Spleen (tissue), 11 donors: Measurements from ENCODE around the gene RERE. TPM values are rescaled to one million over a fixed set of nuclear protein-coding genes. Genes with fewer than 3 reads are reported as not detected.

Source experiments
- DNase-seq: peaks from one replicate; pipeline ENCODE4 v3.0.0-alpha.2; 2020
- H3K27ac ChIP-seq, 8 donors: fragments of 200-600 bp; sonication (generic) in 7 of 8; 1 replicate in 4 of 8; 2 replicates in 4 of 8; pipeline versions ENCODE4 v1.5.0 to v1.8.0; 2016 to 2021; ENCODE audit warnings: inconsistent platforms in 4 of 8, mild to moderate bottlenecking in 4 of 8, moderate library complexity in 1 of 8
- H3K27me3 ChIP-seq, 7 donors: fragments of 200-600 bp; sonication (generic) in 6 of 7; replicated peaks in 1 of 7; 1 replicate in 4 of 7; 2 replicates in 3 of 7; pipeline versions ENCODE4 v1.5.0 to v1.8.0; 2016 to 2021; ENCODE audit warnings: inconsistent platforms in 3 of 7, mild to moderate bottlenecking in 1 of 7
- H3K36me3 ChIP-seq, 6 donors: fragments of 200-600 bp; sonication (generic) in 5 of 6; 1 replicate in 4 of 6; 2 replicates in 2 of 6; pipeline versions ENCODE4 v1.5.0 to v1.8.0; 2016 to 2021; ENCODE audit warnings: inconsistent platforms in 2 of 6
- H3K4me1 ChIP-seq, 6 donors: fragments of 200-600 bp; sonication (generic) in 5 of 6; 1 replicate in 3 of 6; 2 replicates in 3 of 6; pipeline versions ENCODE4 v1.5.0 to v1.8.0; 2016 to 2021; ENCODE audit warnings: inconsistent platforms in 3 of 6
- H3K4me3 ChIP-seq, 8 donors: fragments of 200-600 bp; sonication (generic) in 7 of 8; 1 replicate in 4 of 8; 2 replicates in 4 of 8; pipeline versions ENCODE4 v1.5.0 to v1.8.0; 2016 to 2021; ENCODE audit warnings: inconsistent platforms in 4 of 8, mild to moderate bottlenecking in 4 of 8, moderate library complexity in 2 of 8
- H3K9me3 ChIP-seq, 8 donors: fragments of 200-600 bp; sonication (generic) in 7 of 8; 1 replicate in 4 of 8; 2 replicates in 4 of 8; pipeline versions ENCODE4 v1.5.0 to v1.8.0; 2016 to 2021; ENCODE audit warnings: inconsistent platforms in 4 of 8
- POLR2A ChIP-seq, 3 donors: fragments of 450-650 bp; IDR thresholded peaks; one replicate each; pipeline ENCODE4 v1.5.1; 2017; ENCODE audit warnings: antibody characterized with exemption in 3 of 3, mild to moderate bottlenecking in 1 of 3
- POLR2AphosphoS5 ChIP-seq, 3 donors: sonication (generic); formaldehyde crosslinking; IDR thresholded peaks; one replicate each; pipeline ENCODE4 v1.5.1; 2017; ENCODE audit warnings: antibody characterized with exemption in 3 of 3
- WGBS, 5 donors: extraction: QIAGEN DNeasy Blood & Tissue Kit in 3 of 5; methylation state at CpG; one replicate each; pipeline versions ENCODE4 v1.1.5 to v1.1.7; 2013 to 2018; 5-methylcytosine and 5-hydroxymethylcytosine counted together
- intact Hi-C: fragments of 100-400 bp; cut with DNase I; formaldehyde crosslinking; loops from one replicate; pipeline ENCODE4 v1.15.0; 2023; ENCODE audit warnings: low total_unique reads
- polyA plus RNA-seq, 3 donors: library from polyadenylated mRNA; stranded (reverse); fragments of 200-250 nt; gene quantifications; one replicate each; pipeline ENCODE4 v1.2.1, GENCODE V29; 2013
- total RNA-seq, 7 donors: library from RNA; depleted of rRNA in 3 of 7; stranded (reverse); fragments of >200 nt in 3 of 7; fragmentation: NEBNext Ultra II Directional in 4 of 7; extraction: Animal tissue kit (Norgen Biotek cat#: 25700) in 4 of 7; gene quantifications; one replicate each; pipeline versions ENCODE4 v1.1.0 to v1.2.1, GENCODE V29; 2016 to 2021
- TF ChIP-seq, protein P1 (sequence below), 11 experiments: fragments of 200-600 bp in 7 of 11; fragments of 450-650 bp in 4 of 11; sonication (generic) in 4 of 11; IDR thresholded peaks in 8 of 11; conservative IDR thresholded peaks in 3 of 11; 1 replicate in 7 of 11; 2 replicates in 4 of 11; pipeline versions ENCODE4 v1.4.0 to v1.8.0; 2016 to 2021; ENCODE audit warnings: antibody characterized with exemption in 11 of 11, inconsistent platforms in 4 of 11, mild to moderate bottlenecking in 1 of 11
- donor health status: healthy with polysubstance abuse.
- donor health status: DM: no; HTN: no; CAD: no; lungs with moderate emphysema.
- donor health status: DM: no; HTN: no; CAD: no.
- donor health status: Bipolar disorder and iron deficiency.
- donor health status: healthy.
- donor health status: DM: no; HTN: no; CAD: no.
- donor health status: DM: yes; HTN: yes; CAD: no.

RERE gene
- total and polyA plus RNA-seq, 10 donors: 10.3 to 149 (median 117) TPM

DNA sequence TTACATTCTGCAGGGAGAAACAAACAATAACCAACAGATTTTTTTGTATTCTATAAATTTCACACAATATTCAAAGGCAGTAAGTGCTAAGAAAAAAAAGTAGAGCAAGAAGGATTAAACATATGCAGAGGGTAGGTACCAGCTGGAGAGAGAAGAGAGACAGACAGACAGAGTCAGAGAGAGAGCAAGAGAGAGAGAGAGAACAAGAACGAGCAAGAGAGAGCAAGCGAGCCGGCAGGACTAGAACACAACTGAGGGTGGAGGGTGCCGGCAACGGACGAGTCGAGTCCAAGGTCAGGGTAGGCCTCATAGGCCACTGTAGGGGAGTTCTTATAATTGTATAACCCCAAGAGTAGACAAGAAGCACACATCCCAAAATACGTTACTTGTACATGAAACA, 97.1 kb downstream of the RERE start:
- H3K4me1 ChIP-seq: peaks cover 0 to 52% (median 25%) of the 10 kb centered on the region in 6 donors
- WGBS, 5 donors: 92 to 97% (median 93%) methylated on average over 8 of the region's 8 CpGs
- no peak overlapping the region for H3K4me3 ChIP-seq
- DNase-seq: no peak
- intact Hi-C loops: no loop called here
- no peaks in the 10 kb centered on the region for H3K36me3 ChIP-seq
- no peaks in the 10 kb centered on the region for H3K27me3 ChIP-seq
- TF ChIP-seq, protein P1, sequence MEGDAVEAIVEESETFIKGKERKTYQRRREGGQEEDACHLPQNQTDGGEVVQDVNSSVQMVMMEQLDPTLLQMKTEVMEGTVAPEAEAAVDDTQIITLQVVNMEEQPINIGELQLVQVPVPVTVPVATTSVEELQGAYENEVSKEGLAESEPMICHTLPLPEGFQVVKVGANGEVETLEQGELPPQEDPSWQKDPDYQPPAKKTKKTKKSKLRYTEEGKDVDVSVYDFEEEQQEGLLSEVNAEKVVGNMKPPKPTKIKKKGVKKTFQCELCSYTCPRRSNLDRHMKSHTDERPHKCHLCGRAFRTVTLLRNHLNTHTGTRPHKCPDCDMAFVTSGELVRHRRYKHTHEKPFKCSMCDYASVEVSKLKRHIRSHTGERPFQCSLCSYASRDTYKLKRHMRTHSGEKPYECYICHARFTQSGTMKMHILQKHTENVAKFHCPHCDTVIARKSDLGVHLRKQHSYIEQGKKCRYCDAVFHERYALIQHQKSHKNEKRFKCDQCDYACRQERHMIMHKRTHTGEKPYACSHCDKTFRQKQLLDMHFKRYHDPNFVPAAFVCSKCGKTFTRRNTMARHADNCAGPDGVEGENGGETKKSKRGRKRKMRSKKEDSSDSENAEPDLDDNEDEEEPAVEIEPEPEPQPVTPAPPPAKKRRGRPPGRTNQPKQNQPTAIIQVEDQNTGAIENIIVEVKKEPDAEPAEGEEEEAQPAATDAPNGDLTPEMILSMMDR (IDR thresholded peaks at IDR 0.05 in 8 of 11, conservative IDR thresholded peaks at IDR 0.05 in 3 of 11): no peak
- no peak for TF ChIP-seq POLR2AphosphoS5 (IDR thresholded peaks at IDR 0.05)
- no peak for TF ChIP-seq POLR2A (IDR thresholded peaks at IDR 0.05)
- H3K27ac ChIP-seq: no peak overlapping the region
- no peaks in the 10 kb centered on the region for H3K9me3 ChIP-seq

DNA sequence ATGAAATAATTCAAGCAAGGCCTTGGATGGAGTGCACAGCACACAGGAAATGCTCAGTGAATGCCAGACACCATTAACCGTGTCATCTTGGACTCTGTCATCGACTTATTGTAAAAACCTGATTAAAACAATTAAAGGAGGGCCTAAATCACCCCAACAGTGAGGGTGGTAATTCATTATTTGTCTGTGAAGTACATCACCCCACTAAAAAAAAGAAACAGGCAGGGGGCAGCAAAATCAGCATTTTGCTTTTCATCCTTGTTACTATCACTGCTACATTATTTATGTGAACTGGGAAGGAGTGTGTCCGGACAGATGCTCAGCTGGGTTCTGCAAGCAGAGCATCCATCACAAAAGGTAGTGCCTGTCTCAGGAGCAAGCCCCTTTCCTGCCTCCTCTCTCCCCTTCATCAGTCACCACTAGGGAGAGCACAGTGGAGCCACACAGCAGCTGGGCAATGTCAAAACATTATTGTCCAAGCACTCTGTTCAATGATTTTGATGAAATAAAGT, 98.5 kb downstream of the RERE start:
- TF ChIP-seq POLR2AphosphoS5 (IDR thresholded peaks at IDR 0.05): no peak
- TF ChIP-seq, protein P1 (IDR thresholded peaks at IDR 0.05 in 8 of 11, conservative IDR thresholded peaks at IDR 0.05 in 3 of 11): peak in 4 of 11 experiments; percentile 9 to 21 (median 14)
- TF ChIP-seq POLR2A (IDR thresholded peaks at IDR 0.05): no peak
- Histone ChIP-seq H3K27ac (peak overlapping the region in 2 of 8 donors; percentile 5 to 24), H3K27me3 (no peaks in the 10 kb centered on the region), H3K4me3 (no peak overlapping the region), H3K36me3 (no peaks in the 10 kb centered on the region), H3K9me3 (no peaks in the 10 kb centered on the region), H3K4me1 (peaks cover 0 to 64% (median 25%) of the 10 kb centered on the region in 6 donors)
- DNase-seq: no peak
- intact Hi-C loops: no loop called here
- WGBS, 5 donors: 31 to 70% (median 61%) methylated on average over 3 of the region's 3 CpGs

DNA sequence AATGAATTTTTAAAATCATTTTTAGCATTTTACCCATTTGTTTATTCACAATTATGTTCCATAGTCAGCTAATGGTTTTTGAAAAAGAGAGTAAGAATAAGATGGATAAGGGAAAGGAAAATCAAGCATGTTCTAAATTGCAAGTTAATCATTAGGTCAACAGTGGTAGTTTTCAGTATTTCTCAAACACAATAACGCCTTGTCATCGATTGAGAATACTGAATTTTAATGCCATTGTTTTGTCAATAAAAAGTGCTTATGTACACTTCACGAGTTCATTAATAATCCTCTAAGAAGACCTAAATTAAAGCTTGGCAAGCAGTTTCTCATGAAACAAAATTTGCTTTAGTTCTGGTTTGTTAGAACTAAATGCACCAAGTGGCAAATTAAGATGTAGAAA, 100.3 kb downstream of the RERE start:
- peaks cover 16 to 73% (median 37%) of the 10 kb centered on the region in 6 donors for H3K4me1 ChIP-seq
- TF ChIP-seq POLR2AphosphoS5 (IDR thresholded peaks at IDR 0.05) (no peak), POLR2A (IDR thresholded peaks at IDR 0.05) (no peak)
- TF ChIP-seq, protein P1 (IDR thresholded peaks at IDR 0.05 in 8 of 11, conservative IDR thresholded peaks at IDR 0.05 in 3 of 11): no peak
- intact Hi-C loops: no loop called here
- no peaks in the 10 kb centered on the region for H3K27me3 ChIP-seq
- H3K27ac ChIP-seq: no peak overlapping the region
- H3K36me3 ChIP-seq: no peaks in the 10 kb centered on the region
- no peaks in the 10 kb centered on the region for H3K9me3 ChIP-seq
- 88 to 95% (median 94%) methylated on average over 3 of the region's 3 CpGs for WGBS, 5 donors
- DNase-seq: no peak
- no peak overlapping the region for H3K4me3 ChIP-seq

DNA sequence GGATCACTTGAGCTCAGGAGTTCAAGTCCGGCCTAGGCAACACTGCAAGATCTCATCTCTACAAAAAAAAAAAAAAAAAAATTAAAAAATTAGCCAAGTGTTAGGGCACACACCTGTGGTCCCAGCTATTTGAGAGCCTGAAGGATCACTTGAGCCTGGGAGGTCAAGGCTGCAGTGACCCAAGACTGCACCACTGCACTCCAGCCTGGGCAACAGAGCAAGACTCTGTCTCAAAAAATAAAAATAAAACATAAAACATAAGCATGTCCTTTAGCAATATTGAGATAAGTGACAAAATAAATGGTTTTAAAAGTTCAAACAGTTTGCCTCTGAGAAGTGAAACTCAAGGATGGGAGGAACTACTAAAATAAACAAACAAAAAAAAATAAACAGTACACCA, 101.2 kb downstream of the RERE start:
- H3K36me3 ChIP-seq: no peaks in the 10 kb centered on the region
- 88 to 100% (median 94%) methylated on average over 1 of the region's 1 CpG for WGBS, 5 donors
- TF ChIP-seq, protein P1 (IDR thresholded peaks at IDR 0.05 in 8 of 11, conservative IDR thresholded peaks at IDR 0.05 in 3 of 11): no peak
- TF ChIP-seq POLR2AphosphoS5 (IDR thresholded peaks at IDR 0.05) (no peak), POLR2A (IDR thresholded peaks at IDR 0.05) (no peak)
- no peak for DNase-seq
- H3K4me1 ChIP-seq: peaks cover 25 to 74% (median 37%) of the 10 kb centered on the region in 6 donors
- no peak overlapping the region for H3K27ac ChIP-seq
- intact Hi-C loops: no loop called here
- no peaks in the 10 kb centered on the region for H3K27me3 ChIP-seq
- H3K9me3 ChIP-seq: no peaks in the 10 kb centered on the region
- no peak overlapping the region for H3K4me3 ChIP-seq
